GM18873 (cell line): ENCODE measurements around the gene MORC1.

Experiments used
- ATAC-seq: cut with Tn5 transposase; IDR thresholded peaks from one replicate; pipeline ENCODE4 v1.9.1; 2021; ENCODE audit warnings: mild to moderate bottlenecking, moderate library complexity, moderate number of reproducible peaks; ENCODE audit not compliant: unreplicated experiment, low FRiP score

MORC1 gene

GRCh38 chr3:109035082-109035481, 82.9 kb downstream of the MORC1 start:
- ATAC-seq = no peak

- ATAC-seq = no peak
Measured at GRCh38 chr3:109033000-109033660, 84.8 kb downstream of the MORC1 start.

GRCh38 chr3:109028753-109029152, 89.2 kb downstream of the MORC1 start:
- ATAC-seq = no peak

- no peak for ATAC-seq
Measured at GRCh38 chr3:109026821-109027220, 91.1 kb downstream of the MORC1 start.

- ATAC-seq = no peak
Measured at GRCh38 chr3:109025896-109026295, 92.0 kb downstream of the MORC1 start.

- peak; percentile 83 for ATAC-seq
Measured at GRCh38 chr3:109023656-109024254, 94.2 kb downstream of the MORC1 start.

- no peak for ATAC-seq
Measured at GRCh38 chr3:109023167-109023566, 94.8 kb downstream of the MORC1 start.

- no peak for ATAC-seq
Measured at GRCh38 chr3:109021556-109021955, 96.4 kb downstream of the MORC1 start.

- ATAC-seq = no peak
Measured at GRCh38 chr3:109018828-109019227, 99.1 kb downstream of the MORC1 start.

- ATAC-seq = no peak
Measured at GRCh38 chr3:109005443-109005842, 112.5 kb downstream of the MORC1 start.

- ATAC-seq = no peak
Measured at GRCh38 chr3:108998436-108998835, 119.5 kb downstream of the MORC1 start.

GRCh38 chr3:108985844-108986243, 132.1 kb downstream of the MORC1 start:
- no peak for ATAC-seq

GRCh38 chr3:108983051-108983450, 134.9 kb downstream of the MORC1 start:
- ATAC-seq = no peak

- ATAC-seq = no peak
Measured at GRCh38 chr3:108976058-108976457, 141.9 kb downstream of the MORC1 start.

GRCh38 chr3:108973019-108973418, 144.9 kb downstream of the MORC1 start:
- no peak for ATAC-seq

- ATAC-seq = no peak
Measured at GRCh38 chr3:108972482-108972881, 145.5 kb downstream of the MORC1 start.

- no peak for ATAC-seq
Measured at GRCh38 chr3:108970561-108970960, 147.4 kb downstream of the MORC1 start.

- ATAC-seq = no peak
Measured at GRCh38 chr3:108966773-108967172, 151.2 kb downstream of the MORC1 start.

- no peak for ATAC-seq
Measured at GRCh38 chr3:108959017-108959416, 158.9 kb downstream of the MORC1 start.

GRCh38 chr3:108953700-108954099, 164.2 kb downstream of the MORC1 start, which contains the start of gene GUCA1C:
Gene GUCA1C, minus strand, starts transcription at chr3:108953879. Its CDS starts 117 bp downstream, at chr3:108953762.
- ATAC-seq = no peak

GRCh38 chr3:108953210-108953609, 164.7 kb downstream of the MORC1 start:
- no peak for ATAC-seq

GRCh38 chr3:108951820-108952501, 166.0 kb downstream of the MORC1 start:
- no peak for ATAC-seq
